ENCODE measurements around the gene USP4.
"Not testable (repeated sequence)": the region's sequence is repeated elsewhere in the genome, so short reads cannot be mapped to it uniquely, and the experiment has no call there.

Gene USP4

DNA sequence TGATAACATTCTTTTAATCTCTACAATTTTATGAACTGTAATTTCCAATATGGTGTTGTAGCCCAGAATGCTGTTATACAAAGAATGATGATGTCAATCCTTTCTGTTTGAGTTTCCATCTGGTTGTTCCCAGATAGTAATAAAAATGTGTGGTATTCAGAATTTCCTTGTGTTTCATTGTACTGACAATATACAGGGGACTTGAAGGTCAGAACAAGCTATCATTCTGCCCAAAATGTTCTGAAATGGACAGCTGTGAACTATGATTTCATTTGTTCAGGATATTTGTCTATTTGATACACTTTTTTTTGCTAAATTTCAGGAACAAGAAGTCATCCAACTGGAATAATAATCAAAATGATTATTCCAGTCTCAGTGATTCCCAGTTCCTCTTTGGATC is 103.6 kb downstream of the USP4 start:
- H3K27ac ChIP-seq = no peak overlapping the region
- no peak for TF ChIP-seq ZFX (IDR thresholded peaks at IDR 0.05)
- TF ChIP-seq, protein P1, sequence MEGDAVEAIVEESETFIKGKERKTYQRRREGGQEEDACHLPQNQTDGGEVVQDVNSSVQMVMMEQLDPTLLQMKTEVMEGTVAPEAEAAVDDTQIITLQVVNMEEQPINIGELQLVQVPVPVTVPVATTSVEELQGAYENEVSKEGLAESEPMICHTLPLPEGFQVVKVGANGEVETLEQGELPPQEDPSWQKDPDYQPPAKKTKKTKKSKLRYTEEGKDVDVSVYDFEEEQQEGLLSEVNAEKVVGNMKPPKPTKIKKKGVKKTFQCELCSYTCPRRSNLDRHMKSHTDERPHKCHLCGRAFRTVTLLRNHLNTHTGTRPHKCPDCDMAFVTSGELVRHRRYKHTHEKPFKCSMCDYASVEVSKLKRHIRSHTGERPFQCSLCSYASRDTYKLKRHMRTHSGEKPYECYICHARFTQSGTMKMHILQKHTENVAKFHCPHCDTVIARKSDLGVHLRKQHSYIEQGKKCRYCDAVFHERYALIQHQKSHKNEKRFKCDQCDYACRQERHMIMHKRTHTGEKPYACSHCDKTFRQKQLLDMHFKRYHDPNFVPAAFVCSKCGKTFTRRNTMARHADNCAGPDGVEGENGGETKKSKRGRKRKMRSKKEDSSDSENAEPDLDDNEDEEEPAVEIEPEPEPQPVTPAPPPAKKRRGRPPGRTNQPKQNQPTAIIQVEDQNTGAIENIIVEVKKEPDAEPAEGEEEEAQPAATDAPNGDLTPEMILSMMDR (conservative IDR thresholded peaks at IDR 0.05) = no peak

DNA sequence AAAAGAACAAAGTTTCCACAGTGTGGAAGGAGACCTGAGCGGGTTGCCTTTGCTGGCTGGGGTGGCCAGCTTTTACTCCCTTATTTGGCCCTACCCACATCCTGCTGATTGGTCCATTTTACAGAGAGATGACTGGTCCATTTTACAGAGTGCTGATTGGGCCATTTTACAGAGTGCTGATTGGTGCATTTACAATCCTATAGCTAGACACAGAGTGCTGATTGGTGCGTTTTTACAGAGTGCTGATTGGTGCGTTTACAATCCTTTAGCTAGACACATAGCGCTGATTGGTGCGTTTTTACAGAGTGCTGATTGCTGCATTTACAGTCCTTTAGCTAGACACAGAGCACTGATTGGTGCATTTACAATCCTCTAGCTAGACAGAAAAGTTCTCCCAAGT is 111.0 kb downstream of the USP4 start:
- H3K27ac ChIP-seq = not testable (repeated sequence)
